Urinary bladder (tissue), 4 donors: ENCODE results near the gene PPP1R12B. TPM values are rescaled to one million over a fixed set of nuclear protein-coding genes. Genes with fewer than 3 reads are reported as not detected.
A peak's percentile ranks its signal among the peaks of the same experiment; 100 is the strongest.
"Not testable (repeated sequence)": the region's sequence is repeated elsewhere in the genome, so short reads cannot be mapped to it uniquely, and the experiment has no call there.

Experiments used
- DNase-seq: peaks from one replicate; pipeline ENCODE4 v3.0.0-alpha.2; 2015; ENCODE audit errors: extremely low spot score
- H3K27ac ChIP-seq: one replicate; pipeline ENCODE4 v1.5.1; 2013; ENCODE audit warnings: low read depth, mild to moderate bottlenecking, moderate library complexity
- H3K36me3 ChIP-seq: one replicate; pipeline ENCODE4 v1.6.1; 2013; ENCODE audit warnings: mild to moderate bottlenecking, moderate library complexity; ENCODE audit not compliant: insufficient read depth
- H3K4me1 ChIP-seq: one replicate; pipeline ENCODE4 v1.6.1; 2013; ENCODE audit warnings: mild to moderate bottlenecking, moderate library complexity; ENCODE audit not compliant: insufficient read depth
- H3K4me3 ChIP-seq: one replicate; pipeline ENCODE4 v1.5.1; 2013; ENCODE audit warnings: low read depth, low read length
- WGBS: extraction: QIAGEN DNeasy Blood & Tissue Kit; methylation state at CpG from one replicate; pipeline ENCODE4 v1.1.7; 2013; 5-methylcytosine and 5-hydroxymethylcytosine counted together
- polyA plus RNA-seq: library from polyadenylated mRNA; stranded (reverse); fragments of 200-250 nt; gene quantifications from one replicate; pipeline ENCODE4 v1.2.3, GENCODE V29; 2013
- total RNA-seq: library from RNA; depleted of rRNA; stranded (reverse); fragments of >200 nt; gene quantifications from one replicate; pipeline ENCODE4 v1.2.3, GENCODE V29; 2014
- donor health status: healthy with polysubstance abuse.
- donor health status: healthy.

PPP1R12B gene
- total and polyA plus RNA-seq, 2 donors = 293 to 352 TPM

- not testable (repeated sequence) for H3K4me3 ChIP-seq, H3K4me1 ChIP-seq, H3K27ac ChIP-seq, DNase-seq, H3K36me3 ChIP-seq
- 95% methylated on average over 1 of the region's 1 CpG for WGBS
Observed at GRCh38 chr1:202398439-202398838, 49.9 kb downstream of the PPP1R12B start.

DNA sequence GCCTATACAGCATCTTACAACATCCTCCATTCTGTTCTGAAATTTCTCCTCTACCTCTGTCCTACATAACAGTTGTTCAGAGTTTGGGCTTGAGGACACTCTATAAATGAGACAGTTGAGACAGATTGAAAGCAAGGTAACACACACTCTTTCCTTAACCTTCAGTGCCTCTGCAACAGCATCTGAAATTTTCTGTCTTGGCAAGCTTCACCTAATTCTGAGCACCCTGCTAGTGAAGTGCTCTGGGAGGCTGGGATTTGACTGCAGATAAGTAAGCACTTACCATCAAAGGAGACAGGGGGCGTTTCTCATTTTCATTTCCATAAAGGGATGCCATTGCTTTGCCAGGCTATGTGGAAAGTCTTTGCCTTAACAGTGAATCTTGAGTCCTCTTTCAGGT is 53.3 kb downstream of the PPP1R12B start:
- H3K4me1 ChIP-seq, H3K27ac ChIP-seq, H3K4me3 ChIP-seq, H3K36me3 ChIP-seq, DNase-seq: not testable (repeated sequence)
- WGBS = 64% methylated on average over 1 of the region's 1 CpG

- DNase-seq, H3K4me3 ChIP-seq, H3K36me3 ChIP-seq, H3K27ac ChIP-seq, H3K4me1 ChIP-seq: not testable (repeated sequence)
- WGBS = 89% methylated on average over 2 of the region's 2 CpGs
Observed at GRCh38 chr1:202403381-202403780, 54.9 kb downstream of the PPP1R12B start.

GRCh38 chr1:202405928-202406327 is 57.4 kb downstream of the PPP1R12B start:
- H3K27ac ChIP-seq = no peak overlapping the region
- DNase-seq = no peak
- WGBS = 97% methylated on average over 1 of the region's 1 CpG

DNA sequence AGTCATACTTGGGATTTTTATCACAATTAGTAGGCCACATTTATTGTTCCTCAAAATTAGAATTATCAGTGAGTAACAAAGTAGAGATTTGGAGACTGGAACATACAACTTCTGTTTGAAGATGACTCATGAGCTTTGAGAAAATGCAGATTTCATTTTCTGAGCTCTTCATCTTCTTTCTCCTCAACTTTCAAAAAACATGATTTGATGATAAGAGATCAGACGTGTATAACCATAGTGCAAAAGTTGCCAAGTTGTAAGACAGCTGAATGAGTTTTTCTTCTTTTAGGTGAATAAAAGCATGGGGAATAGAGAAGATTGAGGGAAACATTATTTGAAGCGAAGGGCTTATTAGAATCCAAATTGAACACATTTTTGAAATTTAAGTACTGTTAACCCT is 58.4 kb downstream of the PPP1R12B start:
- WGBS = 64% methylated on average over 2 of the region's 2 CpGs
- not testable (repeated sequence) for H3K36me3 ChIP-seq, DNase-seq, H3K4me1 ChIP-seq, H3K4me3 ChIP-seq, H3K27ac ChIP-seq

More at GRCh38 chr1:202405928-202406327, 57.4 kb downstream of the PPP1R12B start:
- no peak overlapping the region for H3K4me3 ChIP-seq
- no peaks in the 10 kb centered on the region for H3K4me1 ChIP-seq
- no peaks in the 10 kb centered on the region for H3K36me3 ChIP-seq

- not testable (repeated sequence) for H3K4me1 ChIP-seq
Observed at GRCh38 chr1:202407378-202407777, 58.9 kb downstream of the PPP1R12B start.

GRCh38 chr1:202410251-202410650 is 61.8 kb downstream of the PPP1R12B start:
- H3K27ac ChIP-seq, DNase-seq, H3K4me3 ChIP-seq, H3K36me3 ChIP-seq, H3K4me1 ChIP-seq: not testable (repeated sequence)
- WGBS = 58% methylated on average over 2 of the region's 2 CpGs

More at GRCh38 chr1:202407378-202407777, 58.9 kb downstream of the PPP1R12B start:
- not testable (repeated sequence) for H3K27ac ChIP-seq, H3K4me3 ChIP-seq, H3K36me3 ChIP-seq, DNase-seq
- 78% methylated on average over 2 of the region's 2 CpGs for WGBS

GRCh38 chr1:202410854-202411357 is 62.4 kb downstream of the PPP1R12B start:
- peak; percentile 25 for DNase-seq
- WGBS = 36% methylated on average over 5 of the region's 5 CpGs
- H3K36me3 ChIP-seq, H3K4me3 ChIP-seq, H3K4me1 ChIP-seq, H3K27ac ChIP-seq: not testable (repeated sequence)

DNA sequence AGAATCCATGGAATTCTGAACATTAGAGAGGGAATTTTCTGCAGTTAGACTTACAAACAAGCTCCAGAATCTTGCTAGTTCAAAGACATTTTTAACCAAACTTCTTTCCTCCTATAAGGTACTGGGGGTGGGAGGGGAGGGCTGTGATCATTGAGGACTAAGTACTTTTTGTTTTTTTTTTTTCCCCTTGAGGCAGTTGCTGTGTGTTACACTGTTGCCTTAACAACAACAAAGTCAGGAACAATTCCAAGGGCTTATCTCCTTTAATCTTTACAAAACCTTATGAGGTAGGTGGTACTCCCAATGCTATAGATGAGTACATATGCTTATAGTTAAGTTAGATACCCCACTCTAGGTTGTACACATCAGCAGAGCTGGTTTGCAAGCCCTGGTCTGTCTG is 62.9 kb downstream of the PPP1R12B start:
- Histone ChIP-seq H3K4me1 (no peaks in the 10 kb centered on the region), H3K4me3 (no peak overlapping the region), H3K27ac (no peak overlapping the region), H3K36me3 (no peaks in the 10 kb centered on the region)
- DNase-seq = no peak

DNA sequence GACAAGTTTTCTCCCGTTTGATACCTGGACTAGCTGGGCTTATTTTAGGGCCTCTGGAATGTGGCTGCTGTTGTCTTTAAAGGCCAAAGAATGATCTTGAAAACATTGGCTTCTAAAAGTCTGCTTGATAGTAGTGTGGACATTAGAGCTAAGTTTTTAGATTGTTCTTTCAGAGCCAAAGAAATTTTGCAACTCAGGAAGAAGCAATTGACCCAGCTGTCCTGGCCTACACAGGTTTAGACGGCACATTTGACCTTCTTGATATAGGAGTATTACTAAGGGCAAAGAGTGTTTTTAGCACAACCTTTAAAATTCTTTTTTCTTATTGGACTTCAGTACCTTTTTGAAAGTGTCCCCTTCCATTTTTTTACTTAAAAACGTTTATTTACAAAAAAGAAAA is 63.9 kb downstream of the PPP1R12B start:
- not testable (repeated sequence) for H3K27ac ChIP-seq, DNase-seq, H3K36me3 ChIP-seq, H3K4me3 ChIP-seq, H3K4me1 ChIP-seq
- 60% methylated on average over 3 of the region's 3 CpGs for WGBS

DNA sequence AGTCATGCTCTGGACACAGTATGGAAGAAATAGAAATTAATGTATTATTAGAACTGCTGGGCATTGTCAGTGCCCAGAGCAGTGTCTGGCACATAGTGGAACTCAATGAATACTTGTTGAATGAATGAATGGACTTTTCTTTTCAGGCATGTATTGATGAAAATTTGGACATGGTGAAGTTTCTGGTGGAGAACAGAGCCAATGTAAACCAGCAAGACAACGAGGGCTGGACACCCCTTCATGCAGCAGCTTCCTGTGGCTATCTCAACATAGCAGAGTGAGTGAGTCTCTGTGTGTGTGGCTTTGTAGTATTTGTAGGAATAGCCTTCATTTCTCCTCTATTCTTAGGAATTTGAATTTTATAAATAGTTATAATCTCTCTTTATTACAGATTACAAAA is 68.1 kb downstream of the PPP1R12B start:
- no peaks in the 10 kb centered on the region for H3K4me1 ChIP-seq
- WGBS = 55% methylated on average over 1 of the region's 1 CpG

GRCh38 chr1:202417141-202417540 is 68.6 kb downstream of the PPP1R12B start:
- H3K4me1 ChIP-seq, H3K36me3 ChIP-seq, H3K27ac ChIP-seq, H3K4me3 ChIP-seq: not testable (repeated sequence)
- whole genome bisulfite sequencing = 84% methylated on average over 4 of the region's 4 CpGs
- peak; percentile 8 for DNase-seq

More for the DNA sequence above, 68.1 kb downstream of the PPP1R12B start:
- Histone ChIP-seq H3K4me3 (no peak overlapping the region), H3K36me3 (no peaks in the 10 kb centered on the region), H3K27ac (no peak overlapping the region)
- DNase-seq = no peak

- not testable (repeated sequence) for H3K4me3 ChIP-seq, H3K4me1 ChIP-seq, H3K27ac ChIP-seq, H3K36me3 ChIP-seq, DNase-seq
Observed at GRCh38 chr1:202417762-202418201, 69.3 kb downstream of the PPP1R12B start.

DNA sequence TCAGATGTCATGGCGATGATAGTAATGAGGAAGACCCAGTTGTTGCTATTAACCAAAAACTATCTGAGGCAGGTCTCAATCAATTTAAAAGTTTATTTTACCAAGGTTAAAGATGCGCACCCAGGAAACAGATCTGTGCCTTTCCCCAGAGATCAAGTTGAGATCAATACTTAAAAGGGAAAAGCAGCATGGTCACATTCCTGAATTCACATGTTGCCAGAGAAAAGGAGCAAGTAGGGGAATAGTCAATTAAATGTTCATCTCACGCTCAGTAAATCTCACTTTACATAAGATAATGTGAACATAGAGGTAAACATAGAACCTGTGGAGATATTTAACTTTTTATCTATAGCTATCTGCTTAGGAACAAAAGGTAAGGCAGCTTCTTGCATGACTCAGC is 71.2 kb downstream of the PPP1R12B start:
- DNase-seq, H3K27ac ChIP-seq, H3K36me3 ChIP-seq, H3K4me1 ChIP-seq, H3K4me3 ChIP-seq: not testable (repeated sequence)
- 94% methylated on average over 3 of the region's 3 CpGs for WGBS
